Panc1 (cell line): ENCODE measurements around the gene ENPP3. TPM values are rescaled to one million over a fixed set of nuclear protein-coding genes. Genes with fewer than 3 reads are reported as not detected.
A peak's percentile ranks its signal among the peaks of the same experiment; 100 is the strongest.

Experiments used
- ATAC-seq: fragments of 200-7000 bp; cut with Tn5 transposase; 2 replicates; pipeline ENCODE4 v1.9.1; 2020; ENCODE audit warnings: mild to moderate bottlenecking, moderate library complexity
- BruUV-seq: library from RNA; stranded (reverse); fragments of 400-500 nt; replicated peaks from 2 replicates; lab custom pipeline; 2021; lab: Mats Ljungman, UMichigan
- CTCF ChIA-PET: fragments of 300-600 bp; sonication (Branson Sonifier 250); formaldehyde crosslinking; loops from one replicate; lab custom pipeline; 2022; ENCODE audit warnings: antibody characterized with exemption; lab: Charles Lee
- POLR2A ChIA-PET: fragments of 300-600 bp; sonication (Branson Sonifier 250); formaldehyde crosslinking; loops from one replicate; lab custom pipeline; 2022; ENCODE audit warnings: antibody characterized with exemption; lab: Charles Lee
- DNase-seq: peaks from one replicate; pipeline ENCODE4 v3.0.0-alpha.2; 2010; ENCODE audit warnings: low read depth, low spot score
- H3K27ac ChIP-seq: 2 replicates; pipeline ENCODE4 v1.5.1; 2011; ENCODE audit warnings: mild to moderate bottlenecking, low read length, inconsistent platforms
- H3K27me3 ChIP-seq: fragments of 200-500 bp; sonication (Bioruptor generic); 2 replicates; pipeline ENCODE4 v1.6.0; 2014; ENCODE audit warnings: low read length, inconsistent platforms; ENCODE audit not compliant: control insufficient read depth, insufficient read depth
- H3K36me3 ChIP-seq: fragments of 200-500 bp; sonication (Bioruptor generic); 2 replicates; pipeline ENCODE4 v1.5.1; 2014; ENCODE audit warnings: inconsistent platforms, mild to moderate bottlenecking, low read length, moderate library complexity; ENCODE audit not compliant: control insufficient read depth, insufficient read depth
- H3K4me1 ChIP-seq: 2 replicates; pipeline ENCODE4 v1.5.1; 2011; ENCODE audit warnings: inconsistent platforms, mild to moderate bottlenecking, low read length, moderate library complexity; ENCODE audit not compliant: control insufficient read depth, insufficient read depth
- H3K4me3 ChIP-seq, 2 experiments: 2 replicates each; pipeline ENCODE4 v1.5.1; 2011 to 2012; ENCODE audit warnings: low read depth in 2 of 2, low read length in 2 of 2, mild to moderate bottlenecking in 2 of 2, inconsistent platforms in 1 of 2, moderate library complexity in 1 of 2
- H3K9me3 ChIP-seq: fragments of 200-500 bp; sonication (Bioruptor generic); 2 replicates; pipeline ENCODE4 v1.5.1; 2014; ENCODE audit warnings: low read depth, mild to moderate bottlenecking, inconsistent platforms, low read length, moderate library complexity; ENCODE audit not compliant: control insufficient read depth, insufficient read depth
- CTCF ChIP-seq: fragments of 450-650 bp; IDR thresholded peaks from 2 replicates; pipeline ENCODE4 v1.5.1; 2017; ENCODE audit warnings: mild to moderate bottlenecking
- POLR2AphosphoS5 ChIP-seq: IDR thresholded peaks from 2 replicates; pipeline ENCODE4 v1.6.1; 2012; ENCODE audit warnings: mild to moderate bottlenecking, low read depth, low read length, moderate library complexity
- REST ChIP-seq, 2 experiments: IDR thresholded peaks; 2 replicates each; pipeline ENCODE4 v1.6.1; 2011 to 2012; ENCODE audit warnings: low read depth in 2 of 2, control low read depth in 1 of 2, low read length in 1 of 2, mild to moderate bottlenecking in 1 of 2, moderate library complexity in 1 of 2; ENCODE audit not compliant: insufficient read depth in 1 of 2
- SIN3A ChIP-seq: IDR thresholded peaks from 2 replicates; pipeline ENCODE4 v1.6.1; 2012; ENCODE audit warnings: low read depth, mild to moderate bottlenecking, low read length, moderate library complexity, borderline replicate concordance; ENCODE audit not compliant: insufficient read depth
- TCF7L2 ChIP-seq: IDR thresholded peaks from 2 replicates; pipeline ENCODE4 v1.6.1; 2011; ENCODE audit warnings: mild to moderate bottlenecking, low read depth, low read length, inconsistent platforms
- in situ Hi-C: cut with HindIII; loops from 2 replicates; pipeline ENCODE4 v1.10.0; 2016; ENCODE audit warnings: low sequenced_read_pairs, low pct_unique_long_range_greater_than_20kb
- intact Hi-C: fragments of 100-400 bp; cut with micrococcal nuclease; formaldehyde crosslinking; loops from one replicate; pipeline ENCODE4 v1.10.0; 2022; ENCODE audit not compliant: unreplicated experiment
- total RNA-seq: library from RNA; stranded (reverse); gene quantifications from one replicate; pipeline ENCODE4 v1.2.1, GENCODE V29; 2021; ENCODE audit not compliant: unreplicated experiment

ENPP3 gene
- total RNA-seq, 1 experiment from 2014 or later = not detected

- TF ChIP-seq SIN3A = no peak
- no peak for TF ChIP-seq POLR2AphosphoS5
- no peak for TF ChIP-seq TCF7L2
- TF ChIP-seq REST (IDR thresholded peaks at IDR 0.05; ENCODE audit: insufficient read depth in 1 of 2, low read depth in 2 of 2, low read length in 1 of 2) = no peak
- no peak for TF ChIP-seq CTCF
- no peaks in the 10 kb centered on the region for H3K9me3 ChIP-seq
- H3K36me3 ChIP-seq = no peaks in the 10 kb centered on the region
- BruUV-seq = no TSS peak
- H3K4me3 ChIP-seq = no peak overlapping the region
- CTCF ChIA-PET = no interaction called here
- no peaks in the 10 kb centered on the region for H3K27me3 ChIP-seq
- in situ Hi-C loops = no loop called here
- ATAC-seq (no peak), DNase-seq (peak; percentile 74)
- no peak overlapping the region for H3K27ac ChIP-seq
- intact Hi-C loops = no loop called here
- POLR2A ChIA-PET = no interaction called here
- H3K4me1 ChIP-seq = no peaks in the 10 kb centered on the region; the same call in 1 of the 2 replicates
Measured at GRCh38 chr6:131754715-131755567, 117.8 kb downstream of the ENPP3 start.

- H3K36me3 ChIP-seq = no peaks in the 10 kb centered on the region
- no peak for ATAC-seq
- in situ Hi-C loops = no loop called here
- H3K27ac ChIP-seq = no peak overlapping the region
- H3K4me3 ChIP-seq = no peak overlapping the region
- POLR2A ChIA-PET = no interaction called here
- BruUV-seq = no TSS peak
- intact Hi-C loops = no loop called here
- DNase-seq = peak; percentile 48
- CTCF ChIA-PET = no interaction called here
- H3K9me3 ChIP-seq = no peaks in the 10 kb centered on the region
- no peaks in the 10 kb centered on the region for H3K27me3 ChIP-seq
- TF ChIP-seq CTCF = no peak
- no peak for TF ChIP-seq REST (IDR thresholded peaks at IDR 0.05; ENCODE audit: insufficient read depth in 1 of 2, low read depth in 2 of 2, low read length in 1 of 2)
- no peak for TF ChIP-seq TCF7L2
- TF ChIP-seq SIN3A = no peak
- no peak for TF ChIP-seq POLR2AphosphoS5
- H3K4me1 ChIP-seq = no peaks in the 10 kb centered on the region; the same call in 1 of the 2 replicates
Measured at GRCh38 chr6:131755597-131755996, 118.5 kb downstream of the ENPP3 start.
